ENCODE results near the gene AGPAT2. TPM values are rescaled to one million over a fixed set of nuclear protein-coding genes. Genes with fewer than 3 reads are reported as not detected.
A peak's percentile ranks its signal among the peaks of the same experiment; 100 is the strongest.

Gene AGPAT2
- total RNA-seq, 2 experiments from 2014 or later, result 16.9 to 20.5 TPM

DNA sequence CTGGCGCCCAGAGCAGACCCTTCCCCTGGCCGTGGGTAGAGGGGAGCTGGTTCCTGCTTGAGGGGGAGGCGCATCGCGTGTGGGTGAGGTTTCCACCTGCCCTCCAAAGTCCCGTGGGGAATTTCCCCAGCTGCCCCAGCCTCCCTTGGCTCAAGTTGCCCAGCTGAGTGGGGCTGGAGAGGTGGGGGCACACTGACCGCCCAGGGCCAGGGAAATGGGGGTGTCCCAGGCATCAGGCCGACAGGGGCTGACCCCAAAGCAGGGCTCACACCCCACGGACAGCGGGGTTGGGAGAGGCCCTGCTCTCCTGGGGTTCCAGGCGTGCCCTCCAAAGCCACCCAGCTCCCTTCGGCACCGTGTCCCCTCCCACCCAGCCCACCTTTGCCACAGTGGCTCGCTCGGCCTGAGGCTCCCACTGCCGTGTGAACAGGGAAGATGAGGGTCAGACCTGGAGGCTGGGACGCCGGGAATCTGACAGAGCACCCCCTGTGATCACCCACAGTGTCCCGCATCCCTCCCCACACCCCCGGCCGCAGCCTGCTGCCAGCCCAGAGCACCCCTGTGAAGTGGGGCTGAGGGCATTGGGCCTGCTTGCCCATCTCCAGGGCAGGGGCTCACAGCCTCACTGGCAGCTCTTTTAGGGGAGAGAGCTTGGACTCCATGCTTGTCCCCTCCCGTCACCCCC is 25.5 kb downstream of the AGPAT2 start:
- no peak for ATAC-seq
- no peaks in the 10 kb centered on the region for H3K36me3 Mint-ChIP-seq
- no peak for DNase-seq
- CTCF ChIA-PET, result interaction anchor here (1.7 to 3.5 kb wide), 2 partner anchors 10 to 177 kb away, joined by 5 to 15 read pairs; no protein-coding TSS in a partner anchor
- H3K27ac Mint-ChIP-seq, result no peak overlapping the region
- H3K27me3 Mint-ChIP-seq, result peaks cover 34% of the 10 kb centered on the region
- peaks cover 5% of the 10 kb centered on the region for H3K4me1 Mint-ChIP-seq
- no peak overlapping the region for H3K4me3 Mint-ChIP-seq
- H3K9me3 Mint-ChIP-seq (ENCODE audit: low read depth), result no peaks in the 10 kb centered on the region

DNA sequence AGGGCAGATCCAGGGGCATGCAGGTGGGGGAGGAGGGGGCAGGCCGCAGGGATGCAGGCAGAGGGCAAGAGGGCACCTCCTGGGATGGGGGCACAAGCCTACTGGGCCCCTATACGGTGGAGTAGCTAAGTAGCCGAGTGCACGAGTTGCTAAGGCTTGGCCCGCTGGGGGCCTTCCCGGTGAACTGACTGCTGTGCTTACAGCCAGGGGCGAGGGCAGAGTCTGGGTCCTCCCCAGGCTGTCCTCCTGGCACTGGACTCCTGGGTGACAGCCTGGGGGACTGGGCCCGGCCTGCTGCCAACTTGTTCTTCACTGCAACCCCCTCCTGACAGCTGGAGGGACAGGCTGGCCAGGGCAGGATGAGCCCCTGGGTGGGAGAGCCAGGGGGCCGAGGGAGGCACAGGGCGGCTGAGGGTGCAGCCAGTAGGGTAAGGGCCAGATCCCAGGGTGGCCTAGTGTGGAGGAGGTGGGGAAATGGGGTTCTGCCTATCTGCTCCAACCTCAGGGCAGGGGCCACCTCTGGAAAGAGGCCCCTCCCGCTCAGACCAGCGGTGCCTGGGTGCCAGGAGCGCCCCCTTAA is 26.2 kb downstream of the AGPAT2 start:
- Mint-ChIP-seq H3K27me3 (peaks cover 36% of the 10 kb centered on the region), H3K4me3 (no peak overlapping the region), H3K27ac (no peak overlapping the region), H3K9me3 (ENCODE audit: low read depth) (no peaks in the 10 kb centered on the region), H3K4me1 (peaks cover 4% of the 10 kb centered on the region), H3K36me3 (no peaks in the 10 kb centered on the region)
- ATAC-seq, result no peak
- no peak for DNase-seq
- CTCF ChIA-PET, result interaction anchor here (0.6 to 3.5 kb wide), 3 partner anchors 10 to 176 kb away, joined by 4 to 15 read pairs (median 5); no protein-coding TSS in a partner anchor

DNA sequence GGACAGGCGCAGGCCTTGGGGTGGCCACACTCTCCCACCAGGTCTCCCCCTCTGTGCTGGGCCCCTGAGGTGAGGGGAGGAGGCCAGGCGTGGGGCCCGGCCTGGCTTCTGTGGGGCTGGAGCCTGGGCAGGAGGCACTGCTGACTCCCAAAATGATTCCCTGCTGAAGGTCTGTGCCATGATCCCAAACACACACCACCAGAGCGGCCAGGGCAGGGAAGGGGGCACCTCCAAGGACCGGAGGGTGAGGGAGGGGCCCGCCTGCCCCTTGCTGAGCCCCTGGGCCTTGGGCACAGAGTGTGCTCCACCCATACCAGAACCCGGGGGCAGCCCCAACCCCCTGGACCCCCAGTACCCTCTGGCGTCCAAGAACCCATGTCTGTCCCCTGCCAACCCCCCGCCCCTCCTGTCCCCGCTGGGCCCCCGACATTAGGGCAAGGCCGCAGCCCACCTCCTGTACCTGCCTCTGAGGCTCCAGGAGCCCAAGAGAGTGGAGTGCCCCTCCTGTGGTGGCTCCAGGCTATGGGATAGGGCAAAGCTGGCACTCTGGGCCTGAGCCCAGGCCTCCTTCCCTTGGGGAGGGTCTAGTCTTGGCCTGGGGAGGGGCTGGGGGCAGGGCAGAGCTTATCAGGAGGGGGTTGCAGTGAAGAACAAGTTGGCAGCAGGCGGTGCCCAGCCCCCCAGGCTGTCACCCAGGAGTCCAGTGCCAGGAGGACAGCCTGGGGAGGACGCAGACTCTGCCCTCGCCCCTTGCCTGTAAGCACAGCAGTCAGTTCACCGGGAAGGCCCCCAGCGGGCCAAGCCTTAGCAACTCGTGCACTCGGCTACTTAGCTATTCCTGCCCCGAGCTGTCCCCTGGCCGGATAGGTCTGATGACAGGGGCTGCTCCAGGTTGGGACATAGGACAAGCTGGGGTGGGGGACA is 27.1 kb downstream of the AGPAT2 start:
- ATAC-seq (no peak), DNase-seq (no peak)
- Mint-ChIP-seq H3K36me3 (no peaks in the 10 kb centered on the region), H3K9me3 (ENCODE audit: low read depth) (no peaks in the 10 kb centered on the region), H3K27me3 (peaks cover 44% of the 10 kb centered on the region), H3K4me3 (no peak overlapping the region), H3K4me1 (peaks cover 5% of the 10 kb centered on the region), H3K27ac (no peak overlapping the region)
- CTCF ChIA-PET, result interaction anchor here (0.6 to 3.5 kb wide), 3 partner anchors 9 to 175 kb away, joined by 4 to 15 read pairs (median 5); no protein-coding TSS in a partner anchor

DNA sequence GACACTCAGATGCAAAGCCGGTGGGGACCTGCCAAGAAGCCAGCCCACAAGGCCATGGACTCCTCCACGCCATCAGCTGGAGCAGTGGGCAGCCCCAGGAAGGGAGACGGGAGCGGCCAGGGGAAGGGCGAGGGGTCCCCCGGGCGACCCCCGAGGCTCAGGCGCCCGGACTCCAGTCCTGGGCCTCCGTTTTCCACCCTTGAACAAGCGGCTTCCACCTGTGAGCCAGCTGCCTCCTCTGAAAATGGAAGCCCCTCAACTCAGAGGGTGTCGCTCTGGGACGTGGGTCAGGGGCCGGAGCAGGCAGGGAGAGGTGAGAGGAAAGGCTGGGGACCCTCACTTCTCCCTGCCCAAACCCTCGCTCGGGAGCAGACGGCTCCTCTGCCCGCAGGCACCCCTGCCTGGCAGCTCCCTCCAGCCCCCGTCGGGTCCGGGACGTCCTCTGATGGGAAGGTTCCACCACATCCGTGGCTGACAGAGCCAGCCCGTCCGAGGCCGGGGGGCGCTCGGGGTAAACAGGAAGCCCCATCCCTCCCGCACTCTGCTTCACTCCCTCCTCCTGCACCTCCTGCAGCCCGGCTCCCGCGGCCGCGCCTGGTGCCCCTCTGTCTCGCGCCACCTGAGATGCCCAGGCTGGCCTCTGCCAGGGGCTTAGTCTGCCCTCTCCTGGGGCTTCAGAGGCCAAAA is 28.3 kb downstream of the AGPAT2 start:
- H3K4me3 Mint-ChIP-seq, result no peak overlapping the region
- DNase-seq (peak; percentile 51), ATAC-seq (peak; percentile 58)
- H3K4me1 Mint-ChIP-seq, result peaks cover 5% of the 10 kb centered on the region
- no peaks in the 10 kb centered on the region for H3K36me3 Mint-ChIP-seq
- H3K27me3 Mint-ChIP-seq, result peaks cover 38% of the 10 kb centered on the region
- CTCF ChIA-PET, result interaction anchor here (0.7 to 3.5 kb wide), 2 partner anchors 12 to 13 kb away, joined by 4 to 15 read pairs; no protein-coding TSS in a partner anchor
- no peaks in the 10 kb centered on the region for H3K9me3 Mint-ChIP-seq (ENCODE audit: low read depth)
- H3K27ac Mint-ChIP-seq, result no peak overlapping the region

DNA sequence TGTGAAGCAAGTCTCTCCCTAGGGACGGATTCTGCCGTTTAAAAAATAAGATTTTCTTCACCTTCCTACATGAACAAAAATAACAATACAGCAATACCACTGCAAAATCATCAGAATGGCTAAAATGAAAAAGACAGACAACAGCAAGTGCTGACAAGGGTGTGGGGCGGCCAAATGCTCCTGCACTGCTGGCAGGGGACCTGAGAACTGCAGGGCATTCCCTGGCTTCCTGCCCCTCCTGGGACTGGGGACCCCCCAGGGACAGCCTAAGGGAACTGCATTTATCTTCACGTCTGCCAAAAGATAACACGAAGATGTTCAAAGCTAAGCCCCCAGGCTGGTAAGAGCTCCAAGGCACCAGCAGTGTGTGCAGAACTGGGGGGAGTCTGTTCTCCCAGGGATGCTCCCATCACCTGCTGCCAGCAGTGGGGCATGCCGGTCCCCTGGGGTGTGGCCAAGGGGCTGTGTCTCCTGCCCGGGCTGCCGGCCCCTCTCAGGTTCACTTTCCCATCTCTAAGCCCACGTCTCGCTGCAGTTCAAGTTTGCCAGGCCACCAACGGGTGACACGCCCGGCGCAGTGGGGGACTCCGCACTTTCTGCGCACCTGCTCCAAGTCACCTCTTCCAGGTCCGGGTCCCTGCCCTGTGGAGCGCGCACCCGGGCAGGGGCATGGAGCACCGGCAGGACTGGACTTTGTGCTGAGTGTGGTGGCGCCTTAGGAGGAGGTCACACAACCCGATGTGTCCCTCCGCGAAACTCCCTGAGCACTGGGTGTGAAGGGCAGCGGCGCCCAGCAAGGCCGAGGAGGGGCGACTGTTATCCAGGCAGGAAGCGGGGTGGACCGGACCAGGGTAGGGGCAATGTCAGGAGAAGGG is 29.0 kb downstream of the AGPAT2 start:
- no peak overlapping the region for H3K4me3 Mint-ChIP-seq
- no peaks in the 10 kb centered on the region for H3K36me3 Mint-ChIP-seq
- H3K27ac Mint-ChIP-seq, result no peak overlapping the region
- no peak for DNase-seq
- no peaks in the 10 kb centered on the region for H3K9me3 Mint-ChIP-seq (ENCODE audit: low read depth)
- CTCF ChIA-PET, result interaction anchor here (0.7 to 3.4 kb wide), 4 partner anchors 13 to 198 kb away, joined by 3 to 12 read pairs (median 4); no protein-coding TSS in a partner anchor
- peaks cover 5% of the 10 kb centered on the region for H3K4me1 Mint-ChIP-seq
- ATAC-seq, result no peak
- H3K27me3 Mint-ChIP-seq, result peaks cover 38% of the 10 kb centered on the region

DNA sequence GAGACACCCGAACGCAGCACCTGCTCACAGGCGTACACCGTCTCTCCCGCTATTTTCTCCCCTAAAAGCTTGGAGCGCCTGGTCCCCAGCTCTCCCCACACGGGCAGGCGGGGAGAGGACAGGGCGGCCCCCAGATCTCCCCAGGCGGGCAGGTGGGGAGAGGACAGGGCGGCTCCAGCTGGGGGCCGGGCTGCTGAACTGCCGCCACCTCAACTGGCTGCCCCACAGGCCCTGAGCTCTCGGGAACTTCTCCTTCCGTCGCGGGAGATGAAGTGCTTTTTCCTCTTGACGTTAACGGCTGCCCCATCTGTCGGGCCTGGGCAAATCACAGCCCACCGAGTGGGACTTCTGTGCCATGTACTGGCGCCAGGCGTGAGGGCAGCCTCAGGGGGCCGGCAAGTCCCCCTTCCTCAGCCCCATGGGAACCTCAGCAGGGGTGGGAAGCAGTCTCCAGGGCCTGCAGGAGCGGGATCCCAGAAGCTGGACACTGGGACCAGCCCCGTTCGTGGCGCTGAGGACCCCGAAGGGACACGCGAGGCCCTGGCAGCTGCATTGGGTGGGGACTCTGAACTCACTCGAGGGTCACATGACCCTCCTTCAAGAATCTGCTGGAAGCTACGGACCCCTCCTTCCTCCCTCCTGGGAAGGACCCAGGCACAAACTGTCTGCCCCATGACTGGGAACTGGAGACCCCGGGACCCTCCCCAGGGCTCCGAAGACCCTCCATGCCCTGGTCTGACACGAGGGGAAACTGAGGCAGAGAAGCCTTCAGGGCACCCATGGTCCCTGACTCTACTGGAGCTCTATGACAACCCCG is 30.3 kb downstream of the AGPAT2 start:
- no peak overlapping the region for H3K4me3 Mint-ChIP-seq
- no peaks in the 10 kb centered on the region for H3K36me3 Mint-ChIP-seq
- DNase-seq (no peak), ATAC-seq (no peak)
- no peak overlapping the region for H3K27ac Mint-ChIP-seq
- H3K4me1 Mint-ChIP-seq, result peaks cover 5% of the 10 kb centered on the region
- CTCF ChIA-PET, result interaction anchor here (1.5 to 3.4 kb wide), 3 partner anchors 12 to 197 kb away, joined by 3 to 12 read pairs (median 5); no protein-coding TSS in a partner anchor
- no peaks in the 10 kb centered on the region for H3K9me3 Mint-ChIP-seq (ENCODE audit: low read depth)
- H3K27me3 Mint-ChIP-seq, result peaks cover 43% of the 10 kb centered on the region

DNA sequence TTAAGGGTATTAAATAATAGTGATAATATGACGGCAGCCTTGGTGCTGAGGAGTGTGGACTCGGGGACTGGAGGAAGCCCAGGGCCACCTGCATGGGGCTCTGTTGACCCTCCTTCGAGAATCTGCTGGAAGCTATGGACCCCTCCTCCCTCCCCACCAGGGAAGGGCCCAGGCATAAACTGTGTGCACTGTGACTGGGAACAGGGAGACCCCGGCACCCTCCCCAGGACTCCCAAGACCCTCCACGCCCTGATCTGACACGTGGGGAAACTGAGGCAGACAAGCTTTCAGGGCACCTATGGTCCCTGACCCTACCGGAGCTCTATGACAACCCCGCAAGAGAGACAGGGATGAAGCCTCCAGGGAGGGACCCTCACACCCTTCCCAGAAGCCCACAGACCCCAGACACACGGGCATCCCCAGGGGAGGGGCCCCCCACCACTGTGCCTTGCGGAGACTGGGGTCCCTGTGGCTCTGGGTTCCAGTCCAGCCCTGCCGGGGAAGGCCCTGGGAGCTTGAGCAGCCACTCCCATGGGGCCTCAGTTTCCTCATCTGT is 31.0 kb downstream of the AGPAT2 start:
- no peak for ATAC-seq
- CTCF ChIA-PET, result interaction anchor here (1.9 to 3.4 kb wide), 2 partner anchors 11 to 171 kb away, joined by 5 to 12 read pairs; no protein-coding TSS in a partner anchor
- peaks cover 43% of the 10 kb centered on the region for H3K27me3 Mint-ChIP-seq
- DNase-seq, result no peak
- H3K9me3 Mint-ChIP-seq (ENCODE audit: low read depth), result no peaks in the 10 kb centered on the region
- no peaks in the 10 kb centered on the region for H3K36me3 Mint-ChIP-seq
- H3K27ac Mint-ChIP-seq, result no peak overlapping the region
- peaks cover 5% of the 10 kb centered on the region for H3K4me1 Mint-ChIP-seq
- H3K4me3 Mint-ChIP-seq, result no peak overlapping the region

DNA sequence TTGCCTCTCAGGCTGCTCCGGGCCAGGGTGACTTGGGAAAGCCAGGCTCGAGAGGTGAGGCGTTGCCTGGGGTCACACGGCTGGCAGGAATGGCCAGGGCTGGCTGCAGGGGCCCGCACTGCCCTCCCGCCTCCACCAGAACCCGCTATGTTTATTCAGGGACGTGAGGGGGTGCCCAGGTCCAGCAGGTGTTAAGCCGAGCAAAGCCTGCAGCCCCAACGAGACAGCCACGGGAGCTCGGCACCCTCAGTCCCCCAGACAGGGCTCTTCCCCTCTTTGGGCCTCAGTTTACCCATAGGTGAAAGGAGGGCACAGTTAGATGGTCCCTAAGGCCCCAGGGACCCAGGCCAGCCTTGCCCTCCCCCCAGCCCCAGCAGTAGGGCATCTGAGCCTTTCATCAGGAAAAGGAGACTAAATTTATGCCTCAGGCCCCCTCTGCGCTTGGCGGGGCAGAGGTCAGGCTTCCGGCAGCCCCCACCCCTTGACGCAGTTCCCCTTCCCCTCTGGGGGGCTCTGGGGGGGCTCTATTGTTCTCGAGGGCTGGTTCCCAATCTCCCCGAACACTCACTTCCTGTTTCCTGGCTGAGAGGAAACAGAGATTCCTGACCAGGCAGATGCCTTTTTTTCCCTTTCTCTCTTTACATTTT is 31.6 kb downstream of the AGPAT2 start:
- no peaks in the 10 kb centered on the region for H3K36me3 Mint-ChIP-seq
- peaks cover 5% of the 10 kb centered on the region for H3K4me1 Mint-ChIP-seq
- CTCF ChIA-PET, result interaction anchor here (3.4 kb wide), 1 partner anchor 171 kb away, joined by 12 read pairs; no protein-coding TSS in a partner anchor
- no peak for DNase-seq
- no peak for ATAC-seq
- no peaks in the 10 kb centered on the region for H3K9me3 Mint-ChIP-seq (ENCODE audit: low read depth)
- H3K27ac Mint-ChIP-seq, result no peak overlapping the region
- no peak overlapping the region for H3K4me3 Mint-ChIP-seq
- H3K27me3 Mint-ChIP-seq, result peaks cover 46% of the 10 kb centered on the region

DNA sequence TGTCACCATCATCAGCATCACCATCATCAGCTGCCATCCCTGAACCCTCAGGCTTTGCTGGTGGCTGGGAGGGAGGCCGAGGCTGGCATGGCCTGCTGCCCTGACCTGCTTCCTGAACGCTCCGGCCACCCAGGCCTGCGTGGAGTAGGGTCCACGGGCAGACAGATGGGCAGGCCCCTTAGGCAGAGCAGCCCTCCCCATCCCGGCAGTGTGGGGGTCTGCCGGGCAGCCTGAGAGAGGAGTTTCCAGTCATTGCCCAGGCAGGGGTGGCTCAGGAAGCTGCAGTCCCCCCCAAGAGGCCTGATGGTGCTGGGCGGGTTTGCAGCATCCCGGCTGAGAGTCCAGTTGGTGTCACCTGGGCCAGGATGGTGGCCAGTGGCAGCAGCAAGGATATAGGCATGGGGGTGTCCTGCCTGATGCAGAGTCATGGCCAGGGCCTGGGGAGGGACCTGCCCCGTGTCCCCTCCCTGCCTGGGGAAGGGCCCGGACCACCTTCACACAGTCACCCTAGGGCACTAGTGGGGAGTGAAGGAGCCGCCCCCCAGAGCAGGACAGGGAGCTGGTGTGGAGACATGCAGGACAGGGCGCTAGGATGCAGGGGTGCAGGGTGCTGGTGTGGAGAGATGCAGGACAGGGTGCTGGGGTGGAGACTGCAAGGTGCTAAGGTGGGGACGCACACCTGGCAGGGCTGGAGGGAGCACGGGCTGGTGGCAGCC is 32.3 kb downstream of the AGPAT2 start:
- no peak overlapping the region for H3K4me3 Mint-ChIP-seq
- H3K27ac Mint-ChIP-seq, result no peak overlapping the region
- peaks cover 5% of the 10 kb centered on the region for H3K4me1 Mint-ChIP-seq
- no peak for DNase-seq
- CTCF ChIA-PET, result interaction anchor here (3.4 kb wide), 1 partner anchor 170 kb away, joined by 12 read pairs; no protein-coding TSS in a partner anchor
- no peaks in the 10 kb centered on the region for H3K36me3 Mint-ChIP-seq
- ATAC-seq, result no peak
- peaks cover 48% of the 10 kb centered on the region for H3K27me3 Mint-ChIP-seq
- no peaks in the 10 kb centered on the region for H3K9me3 Mint-ChIP-seq (ENCODE audit: low read depth)

DNA sequence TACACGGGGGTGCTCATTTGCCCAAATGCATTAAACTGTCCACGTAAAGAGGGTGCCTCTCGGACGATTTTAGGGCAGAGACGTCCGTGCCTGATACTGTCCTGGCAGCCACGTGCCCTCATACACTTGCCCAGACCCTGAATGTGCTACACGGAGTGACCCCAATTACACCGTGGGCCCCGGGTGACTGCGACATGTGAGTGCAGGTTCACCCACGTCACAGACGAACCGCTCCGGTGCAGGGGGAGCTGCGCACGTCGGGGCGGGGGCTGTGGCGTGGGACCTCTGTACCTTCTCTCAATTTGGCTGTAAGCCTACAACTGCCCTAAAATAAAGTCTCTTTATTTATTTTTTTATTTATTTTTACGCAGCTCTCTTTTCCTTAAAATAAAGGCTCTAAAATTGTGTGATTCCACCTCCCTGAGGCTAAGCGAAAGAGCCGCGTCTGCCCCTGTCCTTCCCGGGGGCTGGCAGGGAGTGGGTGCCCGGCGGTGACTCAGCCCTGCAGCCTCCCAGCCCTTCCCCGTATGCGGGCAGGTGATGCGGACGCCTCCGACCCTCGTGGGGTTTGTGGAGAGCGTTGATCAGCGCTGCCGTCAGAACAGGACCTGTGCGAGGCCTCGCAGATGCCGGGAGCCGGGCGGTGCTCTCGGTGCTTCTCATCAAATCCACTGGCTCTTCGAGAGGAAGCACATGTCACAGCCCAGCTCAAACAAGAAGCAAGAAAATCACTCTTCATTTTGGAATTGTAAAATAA is 33.8 kb downstream of the AGPAT2 start:
- no peak for ATAC-seq
- Mint-ChIP-seq H3K27me3 (peaks cover 53% of the 10 kb centered on the region), H3K4me3 (no peak overlapping the region), H3K4me1 (peaks cover 2% of the 10 kb centered on the region), H3K36me3 (no peaks in the 10 kb centered on the region), H3K9me3 (ENCODE audit: low read depth) (no peaks in the 10 kb centered on the region), H3K27ac (no peak overlapping the region)
- CTCF ChIA-PET, result no interaction called here
- DNase-seq, result no peak
